Hepatocyte (in vitro differentiated cells): ENCODE measurements around the gene CCDC83. TPM values are rescaled to one million over a fixed set of nuclear protein-coding genes. Genes with fewer than 3 reads are reported as not detected.

Experiments
- DNase-seq: peaks from one replicate; pipeline ENCODE4 v3.0.0-alpha.2; 2016; ENCODE audit warnings: low spot score
- H2AFZ ChIP-seq: fragments of 200-600 bp; sonication (generic); 2 replicates; pipeline ENCODE4 v1.6.0; 2016; ENCODE audit warnings: antibody characterized with exemption, mild to moderate bottlenecking
- H3K27ac ChIP-seq: fragments of 200-600 bp; sonication (generic); 2 replicates; pipeline ENCODE4 v1.5.1; 2016; ENCODE audit warnings: mild to moderate bottlenecking
- H3K27me3 ChIP-seq: fragments of 200-600 bp; sonication (generic); 2 replicates; pipeline ENCODE4 v1.6.1; 2016
- H3K36me3 ChIP-seq: fragments of 200-600 bp; sonication (generic); replicated peaks from 2 replicates; pipeline ENCODE4 v1.5.1; 2016; ENCODE audit warnings: low read depth; ENCODE audit not compliant: insufficient read depth
- H3K4me1 ChIP-seq: fragments of 200-600 bp; sonication (generic); 2 replicates; pipeline ENCODE4 v1.5.1; 2016; ENCODE audit warnings: mild to moderate bottlenecking, moderate library complexity; ENCODE audit not compliant: insufficient read depth
- H3K4me2 ChIP-seq: fragments of 200-600 bp; sonication (generic); 2 replicates; pipeline ENCODE4 v1.6.0; 2016
- H3K4me3 ChIP-seq: fragments of 200-600 bp; sonication (generic); 2 replicates; pipeline ENCODE4 v1.5.1; 2016; ENCODE audit warnings: mild to moderate bottlenecking
- H3K79me2 ChIP-seq: fragments of 200-600 bp; sonication (generic); 2 replicates; pipeline ENCODE4 v1.6.0; 2017; ENCODE audit warnings: mild to moderate bottlenecking
- H3K9me2 ChIP-seq: fragments of 200-600 bp; sonication (generic); replicated peaks from 2 replicates; pipeline ENCODE4 v1.6.0; 2017; ENCODE audit warnings: mild to moderate bottlenecking; ENCODE audit not compliant: insufficient read depth
- H3K9me3 ChIP-seq: fragments of 200-600 bp; sonication (generic); 2 replicates; pipeline ENCODE4 v1.5.1; 2016; ENCODE audit warnings: low read depth, mild to moderate bottlenecking
- H4K20me1 ChIP-seq: fragments of 200-600 bp; sonication (generic); 2 replicates; pipeline ENCODE4 v1.6.0; 2016; ENCODE audit warnings: mild to moderate bottlenecking; ENCODE audit not compliant: insufficient read depth, poor library complexity, severe bottlenecking
- CTCF ChIP-seq: fragments of 200-600 bp; sonication (generic); IDR thresholded peaks from 2 replicates; pipeline ENCODE4 v1.5.1; 2016; ENCODE audit warnings: antibody characterized with exemption, mild to moderate bottlenecking; ENCODE audit not compliant: poor library complexity
- EZH2 ChIP-seq: fragments of 200-600 bp; sonication (generic); IDR thresholded peaks from 2 replicates; pipeline ENCODE4 v1.6.1; 2016; ENCODE audit warnings: antibody characterized with exemption, mild to moderate bottlenecking, borderline replicate concordance
- EZH2phosphoT487 ChIP-seq: fragments of 200-600 bp; sonication (generic); IDR thresholded peaks from one replicate; pipeline ENCODE4 v1.6.1; 2018; ENCODE audit warnings: antibody characterized with exemption, mild to moderate bottlenecking, low read depth, moderate library complexity; ENCODE audit not compliant: unreplicated experiment, severe bottlenecking
- WGBS: methylation state at CpG from one replicate; pipeline ENCODE4 v1.1.6; 2016; ENCODE audit warnings: low lambda C conversion rate; ENCODE audit errors: missing lambda C conversion rate; 5-methylcytosine and 5-hydroxymethylcytosine counted together
- polyA plus RNA-seq: library from polyadenylated mRNA; unstranded; fragments of >200 nt; fragmentation: Nextera tagmentation; extraction: Ambion mirVana; gene quantifications from 2 replicates; pipeline ENCODE4 v1.2.1, GENCODE V29; 2016
- total RNA-seq: library from RNA; depleted of rRNA; stranded (reverse); fragments of >200 nt; gene quantifications from 2 replicates; pipeline ENCODE4 v1.2.3, GENCODE V29; 2014

Gene CCDC83
- total and polyA plus RNA-seq, 2 experiments from 2014 or later: not detected

- no peak for DNase-seq
- Histone ChIP-seq H3K27ac (no peak overlapping the region), H3K36me3 (no peaks in the 10 kb centered on the region), H4K20me1 (no peaks in the 10 kb centered on the region), H3K4me2 (no peak overlapping the region), H3K9me2 (no peaks in the 10 kb centered on the region), H3K4me1 (peaks cover 31% of the 10 kb centered on the region), H3K4me3 (no peak overlapping the region), H3K27me3 (no peaks in the 10 kb centered on the region), H3K9me3 (no peaks in the 10 kb centered on the region), H3K79me2 (no peaks in the 10 kb centered on the region), H2AFZ (no peak overlapping the region)
- no peak for TF ChIP-seq EZH2
- TF ChIP-seq EZH2phosphoT487: no peak
- no peak for TF ChIP-seq CTCF
- WGBS: 81% methylated on average over 3 of the region's 3 CpGs
Observed at GRCh38 chr11:85825616-85826015, 29.6 kb upstream of the CCDC83 start.

GRCh38 chr11:85826116-85826855 lies 28.9 kb upstream of the CCDC83 start:
- Histone ChIP-seq H4K20me1 (no peaks in the 10 kb centered on the region), H3K36me3 (no peaks in the 10 kb centered on the region), H3K27me3 (no peaks in the 10 kb centered on the region), H3K27ac (peak overlapping the region; percentile 89), H3K4me3 (no peak overlapping the region), H3K4me2 (peak overlapping the region; percentile 38), H3K4me1 (peaks cover 34% of the 10 kb centered on the region), H3K79me2 (no peaks in the 10 kb centered on the region), H3K9me3 (no peaks in the 10 kb centered on the region), H2AFZ (no peak overlapping the region), H3K9me2 (no peaks in the 10 kb centered on the region)
- WGBS: 48% methylated on average over 7 of the region's 7 CpGs
- peak; percentile 40 for DNase-seq
- TF ChIP-seq EZH2phosphoT487 (no peak), CTCF (peak; percentile 42)

GRCh38 chr11:85827748-85828639 lies 27.2 kb upstream of the CCDC83 start:
- Histone ChIP-seq H3K9me3 (no peaks in the 10 kb centered on the region), H3K4me2 (peak overlapping the region; percentile 36), H3K79me2 (no peaks in the 10 kb centered on the region), H3K9me2 (no peaks in the 10 kb centered on the region), H3K27me3 (no peaks in the 10 kb centered on the region), H3K4me1 (peaks cover 34% of the 10 kb centered on the region), H3K4me3 (no peak overlapping the region), H4K20me1 (no peaks in the 10 kb centered on the region), H3K36me3 (no peaks in the 10 kb centered on the region), H2AFZ (no peak overlapping the region), H3K27ac (peak overlapping the region; percentile 89)
- DNase-seq: peak; percentile 51
- TF ChIP-seq CTCF (no peak), EZH2phosphoT487 (no peak)
- WGBS: 5% methylated on average over 2 of the region's 2 CpGs
